OCI-LY1 (cell line): ENCODE measurements around the gene MERTK.

Experiments used
- H2AFZ ChIP-seq: fragments of 200-600 bp; sonication (generic), shearing (Covaris generic); 2 replicates; pipeline ENCODE4 v1.6.0; 2014; ENCODE audit warnings: antibody characterized with exemption, mild to moderate bottlenecking, low read length
- H3F3A ChIP-seq: fragments of 200-600 bp; sonication (generic), shearing (Covaris generic); 2 replicates; pipeline ENCODE4 v1.6.0; 2014; ENCODE audit warnings: mild to moderate bottlenecking, antibody characterized with exemption, low read length, moderate library complexity; ENCODE audit not compliant: insufficient read depth
- H3K27ac ChIP-seq: fragments of 200-600 bp; sonication (generic); 2 replicates; pipeline ENCODE4 v1.5.1; 2014; ENCODE audit warnings: low read length, mixed run types, mild to moderate bottlenecking, low read depth; ENCODE audit not compliant: poor library complexity, severe bottlenecking
- H3K27me3 ChIP-seq: fragments of 200-600 bp; sonication (generic); 2 replicates; pipeline ENCODE4 v1.6.0; 2014; ENCODE audit warnings: antibody characterized with exemption, mild to moderate bottlenecking, low read length, moderate library complexity; ENCODE audit not compliant: insufficient read depth
- H3K36me3 ChIP-seq: fragments of 200-600 bp; sonication (generic); 2 replicates; pipeline ENCODE4 v1.6.1; 2014; ENCODE audit warnings: mild to moderate bottlenecking, antibody characterized with exemption, low read length, moderate library complexity, mixed read lengths; ENCODE audit not compliant: insufficient read depth
- H3K4me1 ChIP-seq: fragments of 200-600 bp; sonication (generic); 2 replicates; pipeline ENCODE4 v1.5.1; 2014; ENCODE audit warnings: mild to moderate bottlenecking, low read length, moderate library complexity; ENCODE audit not compliant: insufficient read depth, severe bottlenecking
- H3K4me2 ChIP-seq: fragments of 200-600 bp; sonication (generic), shearing (Covaris generic); 2 replicates; pipeline ENCODE4 v1.6.1; 2014; ENCODE audit warnings: low read length
- H3K4me3 ChIP-seq: fragments of 200-600 bp; sonication (generic); 2 replicates; pipeline ENCODE4 v1.5.1; 2014; ENCODE audit warnings: low read length, low read depth, mild to moderate bottlenecking, mixed read lengths; ENCODE audit not compliant: poor library complexity, severe bottlenecking
- H3K79me2 ChIP-seq: fragments of 200-600 bp; shearing (Covaris generic); 2 replicates; pipeline ENCODE4 v1.6.1; 2016; ENCODE audit warnings: mixed run types, low read length, mixed read lengths; ENCODE audit not compliant: insufficient read depth
- H3K9ac ChIP-seq: fragments of 200-600 bp; sonication (generic), shearing (Covaris generic); 2 replicates; pipeline ENCODE4 v1.6.1; 2014; ENCODE audit warnings: mild to moderate bottlenecking, low read length, mixed read lengths
- H3K9me2 ChIP-seq: fragments of 200-600 bp; sonication (generic), shearing (Covaris generic); 2 replicates; pipeline ENCODE4 v1.6.1; 2014; ENCODE audit warnings: low read depth, mild to moderate bottlenecking, low read length, mixed read lengths
- H3K9me3 ChIP-seq: fragments of 200-600 bp; shearing (Covaris generic); 2 replicates; pipeline ENCODE4 v1.6.1; 2014; ENCODE audit warnings: low read length, mixed read lengths
- H4K20me1 ChIP-seq: fragments of 200-600 bp; sonication (generic), shearing (Covaris generic); 2 replicates; pipeline ENCODE4 v1.6.0; 2016; ENCODE audit warnings: mild to moderate bottlenecking, low read length; ENCODE audit not compliant: insufficient read depth
- CTCF ChIP-seq: fragments of 200-600 bp; sonication (generic), shearing (Covaris generic); IDR thresholded peaks from 2 replicates; pipeline ENCODE4 v1.5.1; 2017; ENCODE audit warnings: mild to moderate bottlenecking, antibody characterized with exemption, low read length, moderate library complexity, mixed read lengths
- EZH2 ChIP-seq: fragments of 200-600 bp; sonication (generic), shearing (Covaris generic); IDR thresholded peaks from 2 replicates; pipeline ENCODE4 v1.8.0; 2017; ENCODE audit warnings: borderline replicate concordance, mixed run types, mild to moderate bottlenecking, antibody characterized with exemption, low read length, moderate library complexity, mixed read lengths

MERTK gene

GRCh38 chr2:111896576-111896975 lies 1.8 kb upstream of the MERTK start:
- H3K9ac ChIP-seq: no peak overlapping the region
- H3K36me3 ChIP-seq: no peaks in the 10 kb centered on the region
- H3K79me2 ChIP-seq: no peaks in the 10 kb centered on the region
- H3K4me2 ChIP-seq: no peak overlapping the region
- no peaks in the 10 kb centered on the region for H3K9me3 ChIP-seq
- no peak overlapping the region for H2AFZ ChIP-seq
- H4K20me1 ChIP-seq: no peaks in the 10 kb centered on the region
- TF ChIP-seq CTCF (no peak), EZH2 (no peak)
- no peaks in the 10 kb centered on the region for H3K9me2 ChIP-seq
- H3K4me1 ChIP-seq: peaks cover 20% of the 10 kb centered on the region
- H3K4me3 ChIP-seq: no peak overlapping the region
- H3K27ac ChIP-seq: no peak overlapping the region
- H3K27me3 ChIP-seq: peaks cover 3% of the 10 kb centered on the region; the same call in 1 of the 2 replicates
- H3F3A ChIP-seq: peaks cover 4% of the 10 kb centered on the region; the same call in 1 of the 2 replicates

GRCh38 chr2:111897630-111897923 lies 830 bp upstream of the MERTK start:
- Histone ChIP-seq H3K27me3 (peaks cover 3% of the 10 kb centered on the region; the same call in 1 of the 2 replicates), H3K4me3 (peak overlapping the region; percentile 64), H2AFZ (no peak overlapping the region), H3F3A (peaks cover 4% of the 10 kb centered on the region; the same call in 1 of the 2 replicates), H3K9ac (peak overlapping the region; percentile 27; the same call in 1 of the 2 replicates), H3K4me2 (peak overlapping the region; percentile 77), H3K79me2 (no peaks in the 10 kb centered on the region), H3K27ac (no peak overlapping the region), H3K36me3 (no peaks in the 10 kb centered on the region), H3K4me1 (peaks cover 20% of the 10 kb centered on the region), H3K9me2 (no peaks in the 10 kb centered on the region), H3K9me3 (no peaks in the 10 kb centered on the region), H4K20me1 (no peaks in the 10 kb centered on the region)
- TF ChIP-seq EZH2: no peak
- TF ChIP-seq CTCF: no peak

GRCh38 chr2:111898703-111899514 lies 502 bp downstream of the MERTK start:
- no peaks in the 10 kb centered on the region for H3K79me2 ChIP-seq
- peak overlapping the region; percentile 64 for H3K4me3 ChIP-seq
- H3K27ac ChIP-seq: no peak overlapping the region
- no peaks in the 10 kb centered on the region for H3K9me3 ChIP-seq
- TF ChIP-seq CTCF: no peak
- no peak for TF ChIP-seq EZH2
- H4K20me1 ChIP-seq: no peaks in the 10 kb centered on the region
- peak overlapping the region; percentile 77 for H3K4me2 ChIP-seq
- H2AFZ ChIP-seq: no peak overlapping the region
- peaks cover 20% of the 10 kb centered on the region for H3K4me1 ChIP-seq
- H3K9ac ChIP-seq: peak overlapping the region; percentile 36; the same call in 1 of the 2 replicates
- peaks cover 3% of the 10 kb centered on the region; the same call in 1 of the 2 replicates for H3K27me3 ChIP-seq
- H3F3A ChIP-seq: peaks cover 4% of the 10 kb centered on the region; the same call in 1 of the 2 replicates
- no peaks in the 10 kb centered on the region for H3K9me2 ChIP-seq
- H3K36me3 ChIP-seq: no peaks in the 10 kb centered on the region
